Liver (tissue), 9 donors: Measurements from ENCODE around the gene KCNG1. TPM values are rescaled to one million over a fixed set of nuclear protein-coding genes. Genes with fewer than 3 reads are reported as not detected.

Source experiments
- DNase-seq: peaks from one replicate; pipeline ENCODE4 v3.0.0-alpha.2; 2017; ENCODE audit warnings: low spot score
- H3K27ac ChIP-seq, 2 donors: one replicate each; pipeline ENCODE4 v1.7.0; 2013; ENCODE audit warnings: inconsistent platforms in 2 of 2, low read length in 2 of 2, control low read depth in 1 of 2, low read depth in 1 of 2, mild to moderate bottlenecking in 1 of 2
- H3K27me3 ChIP-seq, 4 donors: one replicate each; pipeline versions ENCODE4 v1.6.1 to v1.7.0; 2013; ENCODE audit warnings: low read length in 3 of 4, inconsistent platforms in 1 of 4, mild to moderate bottlenecking in 1 of 4, moderate library complexity in 1 of 4; ENCODE audit not compliant: control insufficient read depth in 4 of 4, insufficient read depth in 4 of 4
- H3K36me3 ChIP-seq, 4 donors: one replicate each; pipeline versions ENCODE4 v1.6.1 to v1.7.0; 2013; ENCODE audit warnings: low read length in 3 of 4, mild to moderate bottlenecking in 3 of 4, low read depth in 1 of 4, moderate library complexity in 1 of 4; ENCODE audit not compliant: control insufficient read depth in 4 of 4, insufficient read depth in 3 of 4
- H3K4me1 ChIP-seq, 4 donors: one replicate each; pipeline versions ENCODE4 v1.6.1 to v1.7.0; 2013; ENCODE audit warnings: low read length in 3 of 4, mild to moderate bottlenecking in 3 of 4, moderate library complexity in 1 of 4; ENCODE audit not compliant: control insufficient read depth in 4 of 4, insufficient read depth in 4 of 4
- H3K4me3 ChIP-seq, 3 donors: one replicate each; pipeline versions ENCODE4 v1.6.1 to v1.7.0; 2013; ENCODE audit warnings: low read length in 3 of 3, control low read depth in 1 of 3, low read depth in 1 of 3, mild to moderate bottlenecking in 1 of 3
- H3K9ac ChIP-seq, 2 donors: one replicate each; pipeline ENCODE4 v1.7.0; 2013; ENCODE audit warnings: low read length in 2 of 2, mild to moderate bottlenecking in 2 of 2, moderate library complexity in 2 of 2, control low read depth in 1 of 2, low read depth in 1 of 2
- H3K9me3 ChIP-seq, 4 donors: one replicate each; pipeline versions ENCODE4 v1.6.1 to v1.7.0; 2013; ENCODE audit warnings: low read length in 3 of 4; ENCODE audit not compliant: control insufficient read depth in 4 of 4
- ATF3 ChIP-seq: IDR thresholded peaks from 2 replicates; pipeline ENCODE4 v1.6.1; 2016; ENCODE audit warnings: antibody characterized with exemption
- EGR1 ChIP-seq, 2 donors: IDR thresholded peaks; 2 replicates each; pipeline ENCODE4 v1.6.1; 2016 to 2018; ENCODE audit warnings: antibody characterized with exemption in 2 of 2, low read depth in 2 of 2
- FOXA1 ChIP-seq: IDR thresholded peaks from 2 replicates; pipeline ENCODE4 v1.6.1; 2016; ENCODE audit warnings: antibody characterized with exemption
- FOXA2 ChIP-seq: IDR thresholded peaks from 2 replicates; pipeline ENCODE4 v1.6.1; 2016; ENCODE audit warnings: antibody characterized with exemption
- GABPA ChIP-seq, 2 donors: IDR thresholded peaks in 1 of 2; conservative IDR thresholded peaks in 1 of 2; 2 replicates each; pipeline ENCODE4 v1.6.1; 2016; ENCODE audit warnings: antibody characterized with exemption in 2 of 2, mild to moderate bottlenecking in 1 of 2, moderate library complexity in 1 of 2
- HNF4A ChIP-seq, 2 donors: conservative IDR thresholded peaks; 2 replicates each; pipeline ENCODE4 v1.6.1; 2016; ENCODE audit warnings: antibody characterized with exemption in 2 of 2, mild to moderate bottlenecking in 2 of 2
- HNF4G ChIP-seq: IDR thresholded peaks from 2 replicates; pipeline ENCODE4 v1.6.1; 2016; ENCODE audit warnings: antibody characterized with exemption
- JUND ChIP-seq, 2 donors: IDR thresholded peaks; 2 replicates each; pipeline ENCODE4 v1.6.1; 2016; ENCODE audit warnings: antibody characterized with exemption in 2 of 2
- NR2F2 ChIP-seq: IDR thresholded peaks from 2 replicates; pipeline ENCODE4 v1.6.1; 2016; ENCODE audit warnings: antibody characterized with exemption
- RAD21 ChIP-seq, 2 donors: IDR thresholded peaks; 2 replicates each; pipeline ENCODE4 v1.6.1; 2016; ENCODE audit warnings: antibody characterized with exemption in 2 of 2, mild to moderate bottlenecking in 2 of 2
- REST ChIP-seq: IDR thresholded peaks from 2 replicates; pipeline ENCODE4 v1.6.1; 2016; ENCODE audit warnings: antibody characterized with exemption, mild to moderate bottlenecking
- TAF1 ChIP-seq: conservative IDR thresholded peaks from 2 replicates; pipeline ENCODE4 v1.6.1; 2016; ENCODE audit warnings: antibody characterized with exemption, mild to moderate bottlenecking
- YY1 ChIP-seq: IDR thresholded peaks from 2 replicates; pipeline ENCODE4 v1.6.1; 2016; ENCODE audit warnings: antibody characterized with exemption, mild to moderate bottlenecking
- ZBTB33 ChIP-seq: IDR thresholded peaks from 2 replicates; pipeline ENCODE4 v1.6.1; 2016; ENCODE audit warnings: antibody characterized with exemption
- WGBS: extraction: QIAGEN DNeasy Blood & Tissue Kit; methylation state at CpG from one replicate; pipeline ENCODE4 v1.1.7; 2013; 5-methylcytosine and 5-hydroxymethylcytosine counted together
- polyA plus RNA-seq, 2 donors: library from polyadenylated mRNA; stranded (reverse) in 1 of 2; unstranded in 1 of 2; fragments of 200-250 nt in 1 of 2; fragments of >200 nt in 1 of 2; fragmentation: Nextera tagmentation in 1 of 2; extraction: Ambion mirVana in 1 of 2; gene quantifications; one replicate each; pipeline versions ENCODE4 v1.2.1 to v1.2.3, GENCODE V29; 2013 to 2015
- total RNA-seq, 2 donors: library from RNA; depleted of rRNA; stranded (reverse); fragments of >200 nt; gene quantifications; one replicate each; pipeline ENCODE4 v1.2.3, GENCODE V29; 2014
- TF ChIP-seq, protein P1 (sequence below): IDR thresholded peaks from 2 replicates; pipeline ENCODE4 v1.6.1; 2016; ENCODE audit warnings: antibody characterized with exemption
- donor health status: healthy.
- donor health status: healthy.
- donor health status: healthy.
- donor health status: healthy.
- donor health status: healthy.

Gene KCNG1, protein sequence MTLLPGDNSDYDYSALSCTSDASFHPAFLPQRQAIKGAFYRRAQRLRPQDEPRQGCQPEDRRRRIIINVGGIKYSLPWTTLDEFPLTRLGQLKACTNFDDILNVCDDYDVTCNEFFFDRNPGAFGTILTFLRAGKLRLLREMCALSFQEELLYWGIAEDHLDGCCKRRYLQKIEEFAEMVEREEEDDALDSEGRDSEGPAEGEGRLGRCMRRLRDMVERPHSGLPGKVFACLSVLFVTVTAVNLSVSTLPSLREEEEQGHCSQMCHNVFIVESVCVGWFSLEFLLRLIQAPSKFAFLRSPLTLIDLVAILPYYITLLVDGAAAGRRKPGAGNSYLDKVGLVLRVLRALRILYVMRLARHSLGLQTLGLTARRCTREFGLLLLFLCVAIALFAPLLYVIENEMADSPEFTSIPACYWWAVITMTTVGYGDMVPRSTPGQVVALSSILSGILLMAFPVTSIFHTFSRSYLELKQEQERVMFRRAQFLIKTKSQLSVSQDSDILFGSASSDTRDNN
- under 1 TPM; 0.08 to 0.14 TPM for total RNA-seq
- polyA plus RNA-seq, result under 1 TPM in 1 of 2 donors, not detected in 1; 0.24 TPM

- Histone ChIP-seq H3K27me3 (peaks cover 2 to 19% (median 8%) of the 10 kb centered on the region in 4 donors), H3K4me1 (peaks cover 0 to 12% (median 5%) of the 10 kb centered on the region in 4 donors), H3K4me3 (peak within 1 kb of the TSS in 1 of 3 donors; percentile 47), H3K9me3 (no peaks in the 10 kb centered on the region), H3K27ac (no peak within 1 kb of the TSS), H3K9ac (no peak within 1 kb of the TSS), H3K36me3 (no peaks in the 10 kb centered on the region)
- WGBS, result 2% methylated on average over 108 of the region's 108 CpGs
- TF ChIP-seq FOXA2, result no peak
- no peak for TF ChIP-seq HNF4A (conservative IDR thresholded peaks at IDR 0.05)
- TF ChIP-seq GABPA (IDR thresholded peaks at IDR 0.05 in 1 of 2, conservative IDR thresholded peaks at IDR 0.05 in 1 of 2), result no peak
- TF ChIP-seq REST, result no peak
- TF ChIP-seq TAF1, result no peak
- TF ChIP-seq EGR1 (IDR thresholded peaks at IDR 0.05; ENCODE audit: low read depth in 2 of 2), result no peak
- TF ChIP-seq YY1, result no peak
- TF ChIP-seq HNF4G, result no peak
- TF ChIP-seq ZBTB33, result no peak
- TF ChIP-seq, protein P1, sequence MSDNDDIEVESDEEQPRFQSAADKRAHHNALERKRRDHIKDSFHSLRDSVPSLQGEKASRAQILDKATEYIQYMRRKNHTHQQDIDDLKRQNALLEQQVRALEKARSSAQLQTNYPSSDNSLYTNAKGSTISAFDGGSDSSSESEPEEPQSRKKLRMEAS, result no peak
- TF ChIP-seq ATF3, result no peak
- no peak for TF ChIP-seq JUND (IDR thresholded peaks at IDR 0.05)
- no peak for TF ChIP-seq FOXA1
- no peak for TF ChIP-seq RAD21 (IDR thresholded peaks at IDR 0.05)
- TF ChIP-seq NR2F2, result no peak
- DNase-seq, result peak; percentile 48
Observed at GRCh38 chr20:51022803-51023616, at the start of gene KCNG1. Gene KCNG1, minus strand, starts transcription at chr20:51023107. Its CDS starts 12,769 bp downstream, at chr20:51010338.
